Activated T-helper 17 cell treated with anti-CD3 and anti-CD28 coated beads, Interleukin-2, amount 50 U/mL, for 72 hours (primary cell): Measurements from ENCODE around the gene NUCB1. TPM values are rescaled to one million over a fixed set of nuclear protein-coding genes. Genes with fewer than 3 reads are reported as not detected.
A peak's percentile ranks its signal among the peaks of the same experiment; 100 is the strongest.

Source experiments
- ATAC-seq: fragments of 150-1000 bp; cut with Tn5 transposase; replicated peaks from 2 replicates; pipeline ENCODE4 v1.10.0; 2021; ENCODE audit warnings: mild to moderate bottlenecking, moderate library complexity
- H3K27ac Mint-ChIP-seq: one replicate; pipeline ENCODE4 v1.8.0; 2022; ENCODE audit warnings: mixed read lengths
- H3K27me3 Mint-ChIP-seq: one replicate; pipeline ENCODE4 v1.8.0; 2022; ENCODE audit warnings: mixed read lengths
- H3K36me3 Mint-ChIP-seq: one replicate; pipeline ENCODE4 v1.8.0; 2022; ENCODE audit warnings: low read depth, mild to moderate bottlenecking, mixed read lengths
- H3K4me1 Mint-ChIP-seq: one replicate; pipeline ENCODE4 v1.8.0; 2022; ENCODE audit warnings: mixed read lengths
- H3K4me3 Mint-ChIP-seq: one replicate; pipeline ENCODE4 v1.8.0; 2022; ENCODE audit warnings: mild to moderate bottlenecking, mixed read lengths
- H3K9me3 Mint-ChIP-seq: one replicate; pipeline ENCODE4 v1.8.0; 2022; ENCODE audit warnings: mixed read lengths
- total RNA-seq, 2 donors: library from RNA; stranded (reverse); gene quantifications; one replicate each; pipeline ENCODE4 v1.2.3, GENCODE V29; 2022

NUCB1 gene
- total RNA-seq: 100 to 1,000 TPM; 158 to 184 TPM

GRCh38 chr19:48899781-48900476, at the start of gene NUCB1:
Gene NUCB1, plus strand, starts transcription at chr19:48900312. Its CDS starts 485 bp downstream, at chr19:48900797.
- Mint-ChIP-seq H3K27ac (peak within 1 kb of the TSS; percentile 98), H3K4me1 (peaks cover 18% of the 10 kb centered on the region)

GRCh38 chr19:48852292-48852691, 47.8 kb upstream of the NUCB1 start:
- Mint-ChIP-seq H3K27me3 (no peaks in the 10 kb centered on the region), H3K9me3 (no peaks in the 10 kb centered on the region), H3K4me3 (no peak overlapping the region), H3K27ac (no peak overlapping the region), H3K36me3 (no peaks in the 10 kb centered on the region), H3K4me1 (no peaks in the 10 kb centered on the region)
- no peak for ATAC-seq

More at GRCh38 chr19:48899781-48900476, at the start of gene NUCB1:
- Mint-ChIP-seq H3K36me3 (peaks cover 41% of the 10 kb centered on the region), H3K9me3 (no peaks in the 10 kb centered on the region), H3K27me3 (peaks cover under 1% of the 10 kb centered on the region), H3K4me3 (peak within 1 kb of the TSS; percentile 96)
- peak; percentile 98 for ATAC-seq

- H3K4me1 Mint-ChIP-seq: no peaks in the 10 kb centered on the region
- H3K36me3 Mint-ChIP-seq: no peaks in the 10 kb centered on the region
- H3K27me3 Mint-ChIP-seq: no peaks in the 10 kb centered on the region
- H3K27ac Mint-ChIP-seq: no peak overlapping the region
- no peak for ATAC-seq
- H3K4me3 Mint-ChIP-seq: no peak overlapping the region
- H3K9me3 Mint-ChIP-seq: no peaks in the 10 kb centered on the region
These were observed 46.6 kb upstream of the NUCB1 start for GRCh38 chr19:48853483-48853882.

GRCh38 chr19:48854103-48854502, 46.0 kb upstream of the NUCB1 start:
- no peak for ATAC-seq
- Mint-ChIP-seq H3K27ac (no peak overlapping the region), H3K4me3 (no peak overlapping the region), H3K9me3 (no peaks in the 10 kb centered on the region), H3K27me3 (no peaks in the 10 kb centered on the region), H3K36me3 (no peaks in the 10 kb centered on the region), H3K4me1 (no peaks in the 10 kb centered on the region)

GRCh38 chr19:48856921-48857320, 43.2 kb upstream of the NUCB1 start:
- H3K9me3 Mint-ChIP-seq: no peaks in the 10 kb centered on the region
- H3K36me3 Mint-ChIP-seq: no peaks in the 10 kb centered on the region
- no peaks in the 10 kb centered on the region for H3K27me3 Mint-ChIP-seq
- no peak overlapping the region for H3K27ac Mint-ChIP-seq
- H3K4me1 Mint-ChIP-seq: no peaks in the 10 kb centered on the region
- ATAC-seq: no peak
- H3K4me3 Mint-ChIP-seq: no peak overlapping the region

GRCh38 chr19:48858984-48859710, 41.0 kb upstream of the NUCB1 start:
- Mint-ChIP-seq H3K9me3 (no peaks in the 10 kb centered on the region), H3K4me3 (peak overlapping the region; percentile 92), H3K27me3 (no peaks in the 10 kb centered on the region), H3K36me3 (no peaks in the 10 kb centered on the region), H3K4me1 (no peaks in the 10 kb centered on the region), H3K27ac (peak overlapping the region; percentile 93)
- ATAC-seq: peak; percentile 92

GRCh38 chr19:48859711-48860572, 40.2 kb upstream of the NUCB1 start:
- peak; percentile 36 for ATAC-seq

GRCh38 chr19:48861313-48861712, 38.8 kb upstream of the NUCB1 start:
- Mint-ChIP-seq H3K27me3 (no peaks in the 10 kb centered on the region), H3K36me3 (no peaks in the 10 kb centered on the region), H3K4me1 (no peaks in the 10 kb centered on the region), H3K27ac (no peak overlapping the region), H3K9me3 (no peaks in the 10 kb centered on the region), H3K4me3 (no peak overlapping the region)
- no peak for ATAC-seq

More at GRCh38 chr19:48859711-48860572, 40.2 kb upstream of the NUCB1 start:
- no peaks in the 10 kb centered on the region for H3K27me3 Mint-ChIP-seq
- peak overlapping the region; percentile 92 for H3K4me3 Mint-ChIP-seq
- H3K4me1 Mint-ChIP-seq: no peaks in the 10 kb centered on the region
- no peaks in the 10 kb centered on the region for H3K9me3 Mint-ChIP-seq
- no peak overlapping the region for H3K27ac Mint-ChIP-seq
- no peaks in the 10 kb centered on the region for H3K36me3 Mint-ChIP-seq

GRCh38 chr19:48862827-48863226, 37.3 kb upstream of the NUCB1 start:
- peaks cover 7% of the 10 kb centered on the region for H3K27me3 Mint-ChIP-seq
- ATAC-seq: no peak
- no peaks in the 10 kb centered on the region for H3K9me3 Mint-ChIP-seq

GRCh38 chr19:48866692-48867091, 33.4 kb upstream of the NUCB1 start:
- no peak for ATAC-seq
- Mint-ChIP-seq H3K9me3 (no peaks in the 10 kb centered on the region), H3K4me3 (no peak overlapping the region), H3K36me3 (no peaks in the 10 kb centered on the region), H3K27me3 (peaks cover 12% of the 10 kb centered on the region), H3K27ac (peak overlapping the region; percentile 12), H3K4me1 (peaks cover 4% of the 10 kb centered on the region)

More at GRCh38 chr19:48862827-48863226, 37.3 kb upstream of the NUCB1 start:
- no peak overlapping the region for H3K27ac Mint-ChIP-seq
- no peaks in the 10 kb centered on the region for H3K36me3 Mint-ChIP-seq
- no peak overlapping the region for H3K4me3 Mint-ChIP-seq
- no peaks in the 10 kb centered on the region for H3K4me1 Mint-ChIP-seq

- peak overlapping the region; percentile 12 for H3K27ac Mint-ChIP-seq
- H3K36me3 Mint-ChIP-seq: peaks cover 3% of the 10 kb centered on the region
- no peak overlapping the region for H3K4me3 Mint-ChIP-seq
- H3K27me3 Mint-ChIP-seq: peaks cover 12% of the 10 kb centered on the region
- H3K9me3 Mint-ChIP-seq: no peaks in the 10 kb centered on the region
- peaks cover 4% of the 10 kb centered on the region for H3K4me1 Mint-ChIP-seq
- ATAC-seq: no peak
These were observed 32.9 kb upstream of the NUCB1 start for GRCh38 chr19:48867123-48867745.

- no peak for ATAC-seq
- no peak overlapping the region for H3K4me3 Mint-ChIP-seq
- H3K9me3 Mint-ChIP-seq: no peaks in the 10 kb centered on the region
- peaks cover 8% of the 10 kb centered on the region for H3K36me3 Mint-ChIP-seq
- H3K27ac Mint-ChIP-seq: peak overlapping the region; percentile 36
- H3K27me3 Mint-ChIP-seq: peaks cover 12% of the 10 kb centered on the region
- H3K4me1 Mint-ChIP-seq: peaks cover 4% of the 10 kb centered on the region
These were observed 32.4 kb upstream of the NUCB1 start for GRCh38 chr19:48867746-48868113.

- Mint-ChIP-seq H3K9me3 (no peaks in the 10 kb centered on the region), H3K4me1 (peaks cover 5% of the 10 kb centered on the region), H3K27ac (peak within 1 kb of the TSS; percentile 36), H3K36me3 (peaks cover 14% of the 10 kb centered on the region), H3K4me3 (no peak within 1 kb of the TSS), H3K27me3 (peaks cover 12% of the 10 kb centered on the region)
- no peak for ATAC-seq
These were observed 31.8 kb upstream of the NUCB1 start, which contains the start of gene PLEKHA4 for GRCh38 chr19:48868114-48868886. Gene PLEKHA4, minus strand, starts transcription at chr19:48868617. Its CDS starts 997 bp downstream, at chr19:48867620.
